GM21526 (cell line): ENCODE data around the gene RRAS.
"Not testable (repeated sequence)": the region's sequence is repeated elsewhere in the genome, so short reads cannot be mapped to it uniquely, and the experiment has no call there.

ENCODE experiments used
- ATAC-seq: cut with Tn5 transposase; IDR thresholded peaks from one replicate; pipeline ENCODE4 v1.9.1; 2021; ENCODE audit warnings: moderate library complexity; ENCODE audit not compliant: unreplicated experiment, low FRiP score

Gene RRAS

DNA sequence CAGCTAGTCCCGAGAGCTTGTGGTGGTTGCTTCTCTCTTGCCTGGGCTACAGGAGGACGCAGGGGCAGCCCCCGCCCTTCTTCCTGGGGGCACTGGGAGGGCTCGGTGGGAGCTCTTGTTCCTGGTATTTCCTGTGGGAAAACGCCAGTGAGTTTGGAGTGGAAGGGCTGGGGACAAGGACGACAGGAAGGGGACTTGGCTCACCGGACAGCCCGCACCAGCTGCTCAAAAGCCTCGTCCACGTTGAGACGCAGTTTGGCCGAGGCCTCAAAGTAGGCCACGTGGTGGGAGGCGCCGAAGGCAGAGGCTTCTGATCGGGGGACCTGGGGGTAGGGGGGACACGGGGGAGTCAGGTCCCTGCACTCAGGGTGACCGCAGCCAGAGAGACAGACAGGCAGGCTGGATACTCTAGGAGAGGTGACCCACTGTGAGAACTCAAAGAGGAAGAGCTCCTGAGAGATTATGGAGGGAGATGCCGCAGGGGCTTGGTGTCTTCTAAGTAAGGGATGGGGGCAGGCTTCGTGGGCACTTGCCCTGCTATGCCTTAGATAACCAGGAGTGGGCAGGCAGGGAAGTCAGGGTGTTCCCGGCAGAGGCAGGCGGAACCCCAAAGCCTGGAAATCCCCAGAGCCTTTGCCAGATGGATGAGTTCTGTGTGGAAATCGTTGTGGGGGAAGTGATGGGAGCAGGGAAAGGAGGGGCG lies 4.3 kb downstream of the RRAS start:
- ATAC-seq, result no peak

DNA sequence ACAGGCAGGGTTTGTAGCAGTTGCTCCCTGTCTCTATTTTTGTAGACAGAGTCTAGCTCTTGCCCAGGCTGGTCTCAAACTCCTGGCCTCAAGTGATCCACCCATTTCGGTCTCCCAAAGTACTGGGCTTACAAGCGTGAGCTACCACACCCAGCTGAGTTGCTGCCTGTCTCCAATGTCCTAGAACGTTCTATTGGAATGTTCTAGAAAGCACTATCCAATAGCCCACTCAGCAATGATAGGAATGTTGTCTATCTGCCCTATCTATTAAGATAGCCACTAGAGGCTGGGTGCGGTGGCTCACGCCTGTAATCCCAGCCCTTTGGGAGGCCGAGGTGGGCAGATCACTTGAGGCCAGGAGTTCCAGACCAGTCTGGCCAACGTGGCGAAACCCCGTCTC lies 6.7 kb downstream of the RRAS start:
- not testable (repeated sequence) for ATAC-seq

DNA sequence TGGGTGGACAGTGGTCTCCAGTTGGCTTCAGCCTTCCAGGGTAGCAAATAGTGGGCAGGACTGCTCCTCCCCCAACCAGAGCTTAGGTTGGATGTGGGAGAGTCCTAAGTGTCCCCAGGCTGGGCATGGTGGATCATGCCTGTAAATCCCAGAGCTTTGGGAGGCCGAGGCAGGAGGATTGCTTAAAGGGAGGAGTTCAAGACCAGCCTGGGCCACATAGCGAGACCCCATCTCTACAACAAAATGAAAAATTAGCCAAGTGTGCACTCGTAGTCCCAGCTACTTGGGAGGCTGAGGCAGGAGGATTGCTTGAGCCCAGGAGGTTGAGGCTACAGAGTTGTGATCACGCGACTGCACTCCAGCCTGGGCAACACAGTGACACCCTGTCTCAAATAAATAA lies 7.4 kb downstream of the RRAS start:
- ATAC-seq, result no peak

DNA sequence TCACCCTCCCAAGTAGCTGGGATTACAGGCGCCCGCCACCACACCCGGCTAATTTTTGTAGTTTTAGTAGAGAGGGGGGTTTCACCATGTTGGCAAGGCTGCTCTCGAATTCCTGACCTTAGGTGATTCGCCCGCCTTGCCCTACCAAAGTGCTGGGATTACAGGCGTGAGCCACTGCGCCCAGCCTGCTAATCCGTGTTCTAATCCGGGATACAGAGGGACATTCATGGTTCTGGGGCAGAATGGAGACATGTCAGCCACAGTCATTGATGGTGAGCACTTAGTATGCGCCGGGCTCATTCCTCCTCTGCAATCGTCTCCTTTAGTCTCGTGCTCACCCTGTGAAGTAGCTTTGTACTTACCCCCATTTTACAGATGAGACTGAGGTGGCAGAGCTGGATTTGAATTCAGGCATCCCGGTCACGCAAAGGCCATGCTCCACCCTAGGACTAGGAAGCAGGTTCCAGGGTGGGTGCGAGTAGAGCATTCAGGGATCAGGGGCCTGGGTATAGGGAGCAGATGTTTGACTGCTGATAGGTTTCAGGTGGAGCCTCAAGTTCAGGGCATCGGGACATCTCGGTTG lies 8.2 kb downstream of the RRAS start:
- ATAC-seq, result no peak

DNA sequence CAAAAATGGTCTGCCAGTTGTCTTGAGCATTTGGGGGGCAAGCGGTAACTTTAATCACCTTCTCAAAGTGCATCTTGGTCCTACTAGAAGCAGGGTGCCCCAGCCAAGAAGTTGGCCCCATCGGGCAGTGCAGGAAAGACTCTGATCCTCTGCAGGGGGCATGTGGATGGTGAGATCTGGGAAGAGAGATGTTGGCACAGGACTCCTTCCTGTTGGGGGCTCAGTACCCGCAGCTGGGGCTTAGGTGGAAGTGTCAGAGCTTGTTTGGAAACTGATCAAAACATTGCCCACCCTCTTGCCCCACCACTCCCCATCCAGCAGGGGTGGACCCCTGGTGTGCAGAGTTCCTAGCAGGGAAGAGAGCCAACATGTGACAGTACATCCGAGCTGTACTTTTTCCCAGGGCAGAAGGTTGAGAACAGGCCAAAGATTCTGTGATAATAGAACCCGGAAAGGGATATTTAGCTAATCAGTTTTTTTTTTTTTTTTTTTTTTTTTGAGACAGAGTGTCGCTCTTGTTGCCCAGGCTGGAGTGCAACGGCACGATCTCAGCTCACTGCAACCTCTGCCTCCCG lies 8.8 kb downstream of the RRAS start:
- ATAC-seq, result no peak

DNA sequence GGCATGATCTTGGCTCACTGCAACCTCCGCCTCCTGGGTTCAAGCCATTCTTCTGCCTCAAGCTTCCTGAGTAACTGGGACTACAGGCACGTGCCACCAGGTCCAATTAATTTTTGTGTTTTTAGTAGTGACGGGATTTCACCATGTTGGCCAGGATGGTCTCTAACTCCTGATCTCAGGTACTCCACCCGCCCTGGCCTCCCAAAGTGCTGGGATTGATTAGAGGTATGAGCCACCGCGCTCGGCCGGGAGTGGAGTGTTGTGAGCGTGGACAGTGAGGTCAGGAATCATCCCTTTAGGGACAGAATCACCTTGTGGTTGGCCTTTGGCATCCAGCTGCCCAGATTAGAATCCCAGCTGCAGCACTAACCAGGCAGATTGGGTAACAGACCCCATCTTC lies 10.3 kb downstream of the RRAS start:
- ATAC-seq, result no peak

DNA sequence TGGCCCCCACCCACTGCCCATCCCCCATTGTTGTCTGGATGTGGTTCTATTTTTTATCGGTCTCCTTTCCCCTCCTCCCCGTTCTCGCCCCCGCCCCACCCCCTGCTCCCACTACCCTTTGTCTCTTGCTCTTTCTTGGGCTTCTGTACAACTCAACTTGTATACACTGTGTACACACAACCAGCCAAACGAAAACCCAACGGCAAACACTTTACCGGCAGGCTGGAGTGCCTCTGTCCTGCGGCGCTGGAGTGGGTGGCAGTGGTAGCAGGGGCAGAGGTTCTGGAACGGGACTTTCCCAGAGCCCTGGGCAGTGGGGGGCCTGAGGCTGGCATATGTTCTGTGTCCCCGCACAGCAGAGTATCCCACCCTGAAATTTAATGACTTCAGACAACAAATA lies 13.7 kb downstream of the RRAS start:
- no peak for ATAC-seq

DNA sequence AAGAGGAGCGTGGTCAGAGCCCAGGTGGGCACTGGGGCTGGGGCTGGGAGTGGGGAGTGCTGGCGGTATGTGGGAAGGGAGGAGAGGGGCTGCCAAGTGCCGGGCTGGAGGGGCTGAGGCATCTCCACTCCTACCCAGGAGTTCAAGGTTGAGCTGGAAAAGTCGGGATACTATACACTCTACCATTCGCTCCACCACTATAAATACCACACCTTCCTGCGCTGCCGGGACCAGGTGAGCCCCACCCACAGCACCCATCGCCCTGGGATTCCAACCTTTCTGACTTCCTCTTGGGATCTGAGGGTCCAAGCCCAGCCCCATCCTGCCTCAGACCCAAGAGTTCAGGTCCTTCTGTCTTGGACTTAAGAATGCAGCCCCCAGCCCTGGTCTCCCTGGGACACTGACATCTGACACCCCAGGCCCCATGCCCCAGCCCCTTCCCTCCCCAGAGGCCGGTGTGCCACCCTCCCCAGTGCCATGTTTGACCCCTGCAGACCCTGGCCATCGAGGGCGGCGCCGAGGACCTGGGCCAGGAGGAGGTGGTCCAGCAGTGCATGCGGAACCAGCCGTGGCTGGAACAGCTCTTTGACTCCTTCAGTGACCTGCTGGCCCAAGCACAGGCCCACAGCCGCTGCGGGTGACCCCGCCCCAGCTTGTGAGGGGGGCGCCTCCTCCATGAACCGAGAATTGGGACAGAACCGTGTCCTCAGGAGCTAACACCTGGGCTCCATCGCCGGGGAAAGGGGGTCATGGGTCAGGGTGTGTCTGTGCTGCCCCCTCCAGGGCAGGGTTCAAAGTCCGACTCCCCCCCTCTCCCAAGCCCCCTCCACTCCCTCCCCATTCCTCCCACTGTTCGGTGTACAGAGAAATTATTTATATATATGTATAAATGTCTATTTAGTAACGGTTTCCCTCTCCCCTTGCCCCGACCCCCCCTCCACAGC lies 14.7 kb downstream of the RRAS start:
- no peak for ATAC-seq

DNA sequence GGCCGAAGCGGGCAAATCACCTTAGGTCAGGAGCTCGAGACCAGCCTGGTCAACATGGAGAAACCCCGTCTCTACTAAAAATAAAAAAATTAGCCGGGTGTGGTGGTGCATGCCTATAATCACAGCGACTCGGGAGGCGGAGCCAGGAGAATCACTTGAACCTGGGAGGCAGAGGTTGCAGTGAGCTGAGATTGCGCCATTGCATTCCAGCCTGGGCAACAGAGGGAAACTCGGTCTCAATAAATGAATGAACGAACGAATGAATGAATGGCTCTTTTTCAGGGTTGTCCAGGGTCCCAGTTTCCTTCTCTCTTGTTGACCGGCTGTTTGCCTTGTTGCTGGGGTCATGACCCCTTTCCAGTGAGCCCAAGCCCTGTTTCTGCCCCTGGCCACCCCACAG lies 22.1 kb downstream of the RRAS start:
- ATAC-seq, result not testable (repeated sequence)

DNA sequence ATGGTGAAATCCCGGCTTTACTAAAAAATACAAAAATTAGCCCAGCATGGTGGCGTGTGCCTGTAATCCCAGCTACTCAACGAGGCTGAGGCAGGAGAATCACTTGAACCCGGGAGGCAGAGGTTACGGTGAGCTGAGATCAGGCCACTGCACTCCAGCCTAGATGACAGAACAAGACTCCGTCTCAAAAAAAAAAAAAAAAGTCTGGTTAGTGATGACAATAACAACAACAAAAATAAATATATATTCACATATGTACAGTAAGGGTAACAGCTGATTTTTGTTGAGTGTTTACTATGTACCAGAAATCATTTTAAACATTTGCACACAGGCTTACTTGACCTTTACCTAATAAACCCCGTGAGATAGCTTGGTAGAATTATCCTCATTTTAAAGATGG lies 23.0 kb downstream of the RRAS start:
- ATAC-seq, result no peak

DNA sequence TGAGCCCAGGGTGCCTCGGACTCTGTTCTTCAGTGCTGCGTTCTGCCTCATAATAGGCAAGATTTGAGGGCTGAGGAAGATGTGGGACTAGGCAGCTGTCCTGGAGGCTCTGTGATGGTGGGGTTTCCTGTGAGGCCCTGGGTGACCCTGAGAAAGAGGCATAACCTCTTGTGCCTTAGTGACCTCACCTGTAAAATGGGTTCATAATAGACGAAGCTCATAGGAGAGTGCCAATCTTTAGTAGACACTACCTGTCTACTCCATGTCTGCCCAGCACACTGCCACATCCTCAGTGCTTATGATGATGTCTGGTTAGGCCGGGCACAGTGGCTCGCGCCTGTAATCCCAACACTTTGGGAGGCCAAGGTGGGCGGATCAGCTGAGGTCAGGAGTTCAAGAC lies 23.4 kb downstream of the RRAS start:
- no peak for ATAC-seq

DNA sequence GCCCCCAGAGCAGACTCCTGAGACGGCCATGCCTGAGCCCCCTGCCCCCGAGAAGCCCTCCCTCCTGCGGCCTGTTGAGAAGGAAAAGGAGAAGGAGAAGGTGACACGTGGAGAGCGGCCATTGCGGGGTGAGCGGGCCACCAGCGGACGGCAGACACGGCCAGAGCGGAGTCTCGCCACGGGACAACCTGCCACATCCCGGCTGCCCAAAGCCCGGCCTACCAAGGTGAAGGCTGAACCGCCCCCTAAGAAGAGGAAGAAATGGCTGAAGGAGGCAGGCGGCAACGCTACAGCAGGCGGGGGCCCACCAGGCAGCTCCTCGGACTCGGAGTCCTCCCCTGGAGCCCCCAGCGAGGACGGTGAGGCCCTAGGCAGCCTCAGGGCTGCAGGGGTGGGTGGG lies 24.1 kb downstream of the RRAS start:
- no peak for ATAC-seq

DNA sequence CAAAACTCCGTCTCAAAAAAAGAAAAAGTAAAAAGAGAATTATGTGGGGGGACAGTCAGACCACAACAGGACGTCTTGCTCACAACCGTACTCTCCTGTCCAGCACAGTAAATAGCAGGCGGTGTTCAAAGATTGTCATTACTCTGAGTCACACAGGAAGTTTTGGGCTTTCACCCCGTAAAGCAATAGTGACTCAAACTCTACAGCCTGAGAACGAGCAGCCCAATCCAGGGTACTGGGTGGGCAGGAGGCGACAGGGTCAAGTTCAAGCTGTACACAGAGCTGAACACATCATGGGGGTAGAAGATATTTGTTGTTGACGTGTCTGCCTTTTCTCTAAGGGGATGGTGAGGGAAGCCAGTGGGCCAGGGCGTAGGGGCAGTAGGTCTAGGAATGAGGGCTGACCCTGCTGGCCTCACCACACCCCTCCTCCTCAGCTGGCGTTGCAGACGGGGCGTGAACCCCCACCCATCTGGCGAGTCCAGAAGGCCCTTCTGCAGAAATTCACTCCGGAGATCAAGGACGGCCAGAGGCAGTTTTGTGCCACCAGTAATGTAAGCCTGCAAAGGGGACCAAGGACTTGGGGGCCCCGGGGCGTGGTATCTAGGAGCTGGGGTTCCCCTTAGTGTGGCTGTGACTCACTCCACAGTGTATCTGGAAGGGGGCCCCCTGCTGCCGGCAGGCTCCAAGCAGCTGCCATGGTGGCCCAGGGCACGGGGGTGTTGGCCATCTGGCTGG lies 25.7 kb downstream of the RRAS start:
- no peak for ATAC-seq

DNA sequence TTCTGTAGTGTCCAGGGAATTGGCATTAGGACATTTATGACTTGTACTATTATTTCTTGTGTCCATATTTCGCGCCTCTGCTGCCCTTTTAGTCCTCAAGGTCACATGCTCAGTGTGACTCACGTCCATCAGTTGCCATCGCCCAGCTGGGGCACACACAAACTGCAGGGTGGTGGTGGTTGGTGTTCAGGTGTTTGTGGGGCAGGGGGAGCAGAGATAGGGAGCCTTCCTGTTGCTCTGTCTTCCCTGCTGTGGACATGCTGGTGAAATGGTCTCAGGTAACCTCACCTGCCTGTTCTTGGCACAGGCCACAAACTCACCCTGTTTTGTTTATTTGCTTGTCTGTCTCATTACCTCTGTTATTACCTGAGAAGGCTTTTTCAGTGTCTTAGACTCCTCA lies 26.6 kb downstream of the RRAS start:
- no peak for ATAC-seq

DNA sequence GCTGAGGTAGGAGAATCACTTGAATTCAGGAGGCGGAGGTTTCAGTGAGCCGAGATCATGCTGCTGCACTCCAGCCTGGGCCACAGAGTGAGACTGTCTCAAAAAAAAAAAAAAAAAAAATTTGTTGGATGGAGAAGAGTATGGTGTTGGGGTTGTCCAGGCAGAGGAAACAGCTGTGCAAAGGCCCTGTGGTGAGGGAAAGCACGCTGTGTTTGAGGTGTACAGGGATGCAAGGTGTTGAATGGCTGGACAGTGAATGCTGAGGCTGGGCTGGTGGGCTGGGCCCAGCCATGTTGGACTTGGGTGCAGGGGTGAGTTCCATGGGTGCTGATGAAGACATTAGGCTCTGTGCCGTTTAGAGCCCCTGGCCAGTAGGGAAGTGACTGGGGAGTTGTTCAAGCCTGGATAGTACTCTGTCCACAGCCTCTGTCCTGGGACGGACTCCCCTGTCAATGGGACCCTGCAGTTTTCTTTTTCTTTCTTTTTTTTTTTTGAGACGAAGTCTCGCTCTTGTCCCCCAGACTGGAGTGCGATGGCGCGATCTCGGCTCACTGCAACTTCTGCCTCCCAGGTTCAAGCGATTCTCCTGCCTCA lies 30.3 kb downstream of the RRAS start:
- no peak for ATAC-seq

DNA sequence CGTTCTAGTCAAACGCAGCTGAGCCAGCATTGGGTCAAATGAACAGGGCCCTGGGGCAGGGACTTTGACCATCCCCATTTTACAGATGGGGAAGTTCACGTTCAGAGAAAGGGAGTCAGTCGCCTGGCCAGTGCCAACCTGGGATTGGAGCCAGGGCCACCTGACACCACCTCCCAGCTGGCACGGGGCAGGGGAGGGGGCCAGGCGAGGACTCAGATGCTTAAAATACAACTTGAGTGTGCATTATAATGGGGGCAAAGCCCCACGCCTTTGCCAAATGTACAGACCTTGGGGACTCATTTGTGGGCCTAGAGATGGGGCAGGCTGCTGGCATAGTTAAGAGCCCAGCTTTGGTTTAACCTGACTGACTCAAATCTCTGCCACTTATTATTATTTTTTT lies 34.3 kb downstream of the RRAS start:
- ATAC-seq, result no peak

DNA sequence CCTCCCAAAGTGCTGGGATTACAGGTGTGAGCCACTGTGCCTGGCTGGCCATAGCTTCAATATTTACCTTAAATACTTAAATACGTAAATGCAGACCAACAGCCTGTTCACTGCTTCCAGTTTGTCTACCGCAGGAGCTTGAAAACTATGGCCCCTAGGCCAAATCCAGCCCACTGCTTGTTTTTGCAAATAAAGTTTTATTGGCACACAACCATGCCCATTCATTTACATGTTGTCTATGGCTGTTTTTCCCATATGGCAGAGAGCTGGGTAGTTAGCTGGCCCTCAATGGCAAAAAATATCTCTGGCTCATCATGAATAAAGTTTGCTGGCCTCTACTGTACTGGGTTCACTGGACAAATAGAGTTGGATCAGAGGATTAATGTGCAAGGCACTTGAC lies 37.1 kb downstream of the RRAS start:
- no peak for ATAC-seq

DNA sequence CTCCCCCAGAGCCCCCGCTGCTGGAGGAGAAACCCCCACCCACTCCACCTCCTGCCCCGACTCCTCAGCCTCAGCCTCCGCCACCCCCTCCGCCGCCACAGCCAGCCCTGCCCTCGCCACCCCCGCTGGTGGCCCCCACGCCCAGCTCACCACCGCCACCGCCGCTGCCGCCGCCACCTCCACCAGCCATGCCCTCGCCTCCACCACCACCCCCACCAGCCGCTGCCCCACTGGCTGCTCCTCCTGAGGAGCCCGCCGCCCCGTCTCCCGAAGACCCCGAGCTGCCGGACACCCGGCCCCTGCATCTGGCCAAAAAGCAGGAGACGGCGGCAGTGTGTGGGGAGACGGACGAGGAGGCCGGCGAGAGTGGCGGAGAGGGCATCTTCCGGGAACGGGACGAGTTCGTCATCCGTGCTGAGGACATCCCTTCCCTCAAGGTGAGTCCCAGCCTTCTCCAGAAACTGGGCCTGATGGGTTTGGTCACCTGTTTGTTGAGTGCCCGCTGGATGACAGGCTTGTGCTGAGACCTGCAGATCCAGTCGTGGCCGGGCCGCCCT lies 38.4 kb downstream of the RRAS start:
- ATAC-seq, result no peak

DNA sequence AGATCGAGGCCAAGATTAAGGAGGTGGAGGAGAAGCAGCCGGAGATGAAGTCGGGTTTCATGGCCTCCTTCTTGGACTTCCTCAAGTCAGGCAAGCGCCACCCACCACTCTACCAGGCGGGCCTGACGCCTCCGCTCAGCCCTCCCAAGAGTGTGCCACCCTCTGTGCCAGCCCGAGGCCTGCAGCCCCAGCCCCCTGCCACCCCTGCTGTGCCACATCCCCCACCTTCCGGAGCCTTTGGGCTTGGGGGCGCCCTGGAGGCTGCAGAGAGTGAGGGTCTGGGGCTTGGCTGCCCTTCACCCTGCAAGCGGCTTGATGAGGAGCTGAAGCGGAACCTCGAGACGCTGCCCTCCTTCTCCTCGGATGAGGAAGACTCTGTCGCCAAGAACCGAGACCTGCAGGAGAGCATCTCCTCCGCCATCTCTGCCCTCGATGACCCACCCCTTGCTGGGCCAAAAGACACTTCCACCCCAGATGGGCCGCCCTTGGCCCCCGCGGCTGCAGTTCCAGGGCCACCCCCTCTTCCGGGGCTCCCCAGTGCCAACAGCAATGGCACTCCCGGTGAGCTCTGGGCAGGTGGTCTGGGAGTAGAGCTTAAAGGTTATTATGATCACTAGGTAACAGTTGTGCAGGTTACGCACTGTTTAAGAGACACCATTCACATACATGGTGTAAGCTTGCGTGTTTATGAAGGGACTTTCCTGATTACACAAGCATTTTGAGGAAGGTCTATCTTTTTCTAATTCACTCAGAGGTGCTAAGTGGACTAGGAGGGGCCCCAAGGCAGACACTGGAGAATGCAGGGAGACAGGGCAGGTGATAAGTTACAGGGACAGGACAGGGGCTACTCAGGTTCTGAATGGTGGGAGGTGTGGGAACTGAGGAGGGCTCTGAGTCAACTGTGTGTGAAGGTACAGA lies 40.3 kb downstream of the RRAS start:
- ATAC-seq, result no peak
